HAP-1 (cell line): ENCODE measurements around the gene ABHD12.
"Not testable (repeated sequence)": the region's sequence is repeated elsewhere in the genome, so short reads cannot be mapped to it uniquely, and the experiment has no call there.

Experiments
- DNase-seq, 2 experiments: peaks; one replicate each; pipeline ENCODE4 v3.0.0-alpha.2; 2016 to 2020; ENCODE audit warnings: low spot score in 2 of 2
- H3K27me3 ChIP-seq: fragments of 250-450 bp; sonication (Bioruptor Pico); 2 replicates; pipeline ENCODE4 v1.5.1; 2020; ENCODE audit warnings: low read depth, mild to moderate bottlenecking, moderate library complexity
- H3K36me3 ChIP-seq: fragments of 250-450 bp; sonication (Bioruptor Pico); replicated peaks from 2 replicates; pipeline ENCODE4 v1.5.1; 2020; ENCODE audit warnings: mild to moderate bottlenecking
- H3K4me1 ChIP-seq: fragments of 250-450 bp; sonication (Bioruptor Pico); 2 replicates; pipeline ENCODE4 v1.5.1; 2020; ENCODE audit warnings: mild to moderate bottlenecking
- H3K4me3 ChIP-seq: fragments of 250-450 bp; sonication (Bioruptor Pico); 2 replicates; pipeline ENCODE4 v1.5.1; 2020; ENCODE audit warnings: mild to moderate bottlenecking, moderate library complexity
- H3K9me3 ChIP-seq: fragments of 250-450 bp; sonication (Bioruptor Pico); 2 replicates; pipeline ENCODE4 v1.5.1; 2020; ENCODE audit warnings: mild to moderate bottlenecking, moderate library complexity
- in situ Hi-C: fragments of 300-500 bp; cut with MboI; formaldehyde crosslinking; loops from 3 replicates; pipeline ENCODE4 v1.14.3; 2020; ENCODE audit warnings: low sequenced_read_pairs, inconsistent platforms, mixed read lengths

The ABHD12 gene

GRCh38 chr20:25390538-25391528 is at the start of gene ABHD12:
ABHD12 (minus strand) TSS chr20:25390835; CDS start chr20:25390703, 132 bp downstream.
- Histone ChIP-seq H3K27me3 (no peaks in the 10 kb centered on the region), H3K4me1 (peaks cover 4% of the 10 kb centered on the region), H3K4me3 (peak within 1 kb of the TSS; percentile 94), H3K36me3 (no peaks in the 10 kb centered on the region; the same call in 1 of the 2 replicates), H3K9me3 (no peaks in the 10 kb centered on the region)
- peak; percentile 91 to 96 for DNase-seq
- in situ Hi-C loops = no loop called here

GRCh38 chr20:25439328-25439727 is 48.7 kb upstream of the ABHD12 start:
- Histone ChIP-seq H3K27me3 (no peaks in the 10 kb centered on the region), H3K4me3 (no peak overlapping the region), H3K36me3 (peaks cover 38% of the 10 kb centered on the region), H3K4me1 (peaks cover 18% of the 10 kb centered on the region), H3K9me3 (no peaks in the 10 kb centered on the region)
- in situ Hi-C loops = no loop called here
- DNase-seq = no peak

GRCh38 chr20:25437153-25437581 is 46.5 kb upstream of the ABHD12 start:
- peaks cover 44% of the 10 kb centered on the region for H3K36me3 ChIP-seq
- in situ Hi-C loops = no loop called here

GRCh38 chr20:25424536-25424935 is 33.9 kb upstream of the ABHD12 start:
- in situ Hi-C loops = loop anchor here (25.0 kb wide), 1 partner anchor 438 kb away; no protein-coding TSS in a partner anchor
- Histone ChIP-seq H3K4me3 (no peak overlapping the region), H3K4me1 (no peaks in the 10 kb centered on the region), H3K9me3 (no peaks in the 10 kb centered on the region), H3K27me3 (no peaks in the 10 kb centered on the region), H3K36me3 (peaks cover 54% of the 10 kb centered on the region)
- DNase-seq = no peak

More at GRCh38 chr20:25437153-25437581, 46.5 kb upstream of the ABHD12 start:
- no peaks in the 10 kb centered on the region for H3K27me3 ChIP-seq
- H3K4me1 ChIP-seq = peaks cover 18% of the 10 kb centered on the region
- peak; percentile 48 to 54 for DNase-seq
- no peaks in the 10 kb centered on the region for H3K9me3 ChIP-seq
- no peak overlapping the region for H3K4me3 ChIP-seq

GRCh38 chr20:25422032-25422431 is 31.4 kb upstream of the ABHD12 start:
- DNase-seq = no peak
- Histone ChIP-seq H3K27me3 (no peaks in the 10 kb centered on the region), H3K36me3 (peaks cover 64% of the 10 kb centered on the region), H3K9me3 (no peaks in the 10 kb centered on the region), H3K4me1 (no peaks in the 10 kb centered on the region), H3K4me3 (no peak overlapping the region)
- in situ Hi-C loops = loop anchor here (25.0 kb wide), 1 partner anchor 440 kb away; no protein-coding TSS in a partner anchor

GRCh38 chr20:25421102-25421501 is 30.5 kb upstream of the ABHD12 start:
- in situ Hi-C loops = loop anchor here (25.0 kb wide), 1 partner anchor 441 kb away; no protein-coding TSS in a partner anchor
- DNase-seq = no peak
- peaks cover 59% of the 10 kb centered on the region for H3K36me3 ChIP-seq
- no peaks in the 10 kb centered on the region for H3K9me3 ChIP-seq
- no peak overlapping the region for H3K4me3 ChIP-seq
- H3K4me1 ChIP-seq = 0 out of 2 replicates have a peak, but pooled peaks cover 2% of the 10 kb centered on the region
- H3K27me3 ChIP-seq = no peaks in the 10 kb centered on the region

GRCh38 chr20:25418776-25419175 is 28.1 kb upstream of the ABHD12 start:
- DNase-seq = no peak
- Histone ChIP-seq H3K9me3 (no peaks in the 10 kb centered on the region), H3K27me3 (no peaks in the 10 kb centered on the region), H3K36me3 (peaks cover 61% of the 10 kb centered on the region), H3K4me3 (no peak overlapping the region), H3K4me1 (0 out of 2 replicates have a peak, but pooled peaks cover 5% of the 10 kb centered on the region)
- in situ Hi-C loops = loop anchor here (25.0 kb wide), 1 partner anchor 444 kb away; no protein-coding TSS in a partner anchor

- Histone ChIP-seq H3K4me1 (peaks cover 7% of the 10 kb centered on the region), H3K9me3 (no peaks in the 10 kb centered on the region), H3K36me3 (peaks cover 16% of the 10 kb centered on the region), H3K27me3 (no peaks in the 10 kb centered on the region), H3K4me3 (peak overlapping the region; percentile 78)
- no peak for DNase-seq
- in situ Hi-C loops = loop anchor here (5.0 to 25.0 kb wide), 2 partner anchors 412 to 453 kb away; no protein-coding TSS in a partner anchor
Measured at GRCh38 chr20:25408890-25409289, 18.3 kb upstream of the ABHD12 start.

GRCh38 chr20:25408170-25408547 is 17.5 kb upstream of the ABHD12 start:
- Histone ChIP-seq H3K36me3 (peaks cover 11% of the 10 kb centered on the region), H3K27me3 (no peaks in the 10 kb centered on the region), H3K9me3 (no peaks in the 10 kb centered on the region), H3K4me1 (peaks cover 7% of the 10 kb centered on the region), H3K4me3 (peak overlapping the region; percentile 78)
- DNase-seq = no peak
- in situ Hi-C loops = loop anchor here (5.0 to 25.0 kb wide), 2 partner anchors 411 to 454 kb away; no protein-coding TSS in a partner anchor

GRCh38 chr20:25407311-25408169 is 16.9 kb upstream of the ABHD12 start, which contains the start of gene GINS1:
GINS1 (plus strand) TSS chr20:25407673; CDS start chr20:25407821, 148 bp downstream.
- Histone ChIP-seq H3K27me3 (no peaks in the 10 kb centered on the region), H3K36me3 (peaks cover 11% of the 10 kb centered on the region), H3K4me3 (peak within 1 kb of the TSS; percentile 78), H3K9me3 (no peaks in the 10 kb centered on the region), H3K4me1 (peaks cover 7% of the 10 kb centered on the region)
- peak; percentile 90 to 98 for DNase-seq
- in situ Hi-C loops = loop anchor here (5.0 to 25.0 kb wide), 2 partner anchors 410 to 455 kb away; no protein-coding TSS in a partner anchor

- in situ Hi-C loops = loop anchor here (25.0 kb wide), 1 partner anchor 460 kb away; no protein-coding TSS in a partner anchor
- H3K4me1 ChIP-seq = peaks cover 15% of the 10 kb centered on the region
Measured at GRCh38 chr20:25402583-25402982, 11.9 kb upstream of the ABHD12 start.

GRCh38 chr20:25400291-25400732 is 9.7 kb upstream of the ABHD12 start:
- H3K27me3 ChIP-seq = not testable (repeated sequence)
- in situ Hi-C loops = loop anchor here (25.0 kb wide), 1 partner anchor 462 kb away; no protein-coding TSS in a partner anchor

More at GRCh38 chr20:25402583-25402982, 11.9 kb upstream of the ABHD12 start:
- H3K9me3 ChIP-seq = no peaks in the 10 kb centered on the region
- H3K36me3 ChIP-seq = no peaks in the 10 kb centered on the region
- H3K27me3 ChIP-seq = no peaks in the 10 kb centered on the region
- H3K4me3 ChIP-seq = no peak overlapping the region
- no peak for DNase-seq

GRCh38 chr20:25399037-25399430 is 8.4 kb upstream of the ABHD12 start:
- Histone ChIP-seq H3K4me1 (peaks cover 20% of the 10 kb centered on the region), H3K36me3 (no peaks in the 10 kb centered on the region), H3K4me3 (no peak overlapping the region), H3K9me3 (no peaks in the 10 kb centered on the region; the same call in 1 of the 2 replicates), H3K27me3 (no peaks in the 10 kb centered on the region)
- in situ Hi-C loops = loop anchor here (5.0 kb wide), 1 partner anchor 107 kb away; no protein-coding TSS in a partner anchor
- peak; percentile 62 to 85 for DNase-seq

More at GRCh38 chr20:25400291-25400732, 9.7 kb upstream of the ABHD12 start:
- not testable (repeated sequence) for H3K9me3 ChIP-seq, DNase-seq, H3K4me3 ChIP-seq, H3K36me3 ChIP-seq
- H3K4me1 ChIP-seq = peaks cover 20% of the 10 kb centered on the region
